C4-2B (cell line): ENCODE results near the gene MBD3L2B.
A peak's percentile ranks its signal among the peaks of the same experiment; 100 is the strongest.
"Not testable (repeated sequence)": the region's sequence is repeated elsewhere in the genome, so short reads cannot be mapped to it uniquely, and the experiment has no call there.

Source experiments
- H3K27ac ChIP-seq: fragments of 450-650 bp; 2 replicates; pipeline ENCODE4 v1.5.1; 2017
- ZFX ChIP-seq: fragments of 450-650 bp; IDR thresholded peaks from 2 replicates; pipeline ENCODE4 v1.6.1; 2017
- TF ChIP-seq, protein P1 (sequence below): fragments of 450-650 bp; conservative IDR thresholded peaks from 2 replicates; pipeline ENCODE4 v1.5.1; 2017; ENCODE audit warnings: mild to moderate bottlenecking

The MBD3L2B gene

DNA sequence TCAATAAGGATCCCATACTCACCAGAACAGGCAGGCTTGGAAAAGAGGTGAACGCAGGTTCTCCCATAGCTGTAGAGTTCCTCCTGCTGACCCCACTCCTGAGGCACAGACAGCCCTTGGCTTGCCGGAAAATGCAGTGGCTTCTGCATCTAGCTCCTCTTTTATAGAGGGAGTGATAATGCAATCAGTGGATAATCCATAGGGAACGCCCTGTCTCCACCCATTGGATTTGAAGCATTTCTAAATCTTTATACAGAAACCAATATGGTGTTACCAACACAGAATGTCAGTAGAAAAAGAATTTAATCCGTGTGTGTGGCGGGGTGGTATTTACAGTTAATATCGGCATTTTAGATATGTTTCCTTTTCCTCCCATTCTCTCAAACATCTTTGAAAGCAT lies at the start of gene MBD3L2B:
Gene MBD3L2B (minus strand): TSS at position 101 of the 400 bp plus-strand sequence. CDS start 34 bp downstream, at position 67.
- H3K27ac ChIP-seq: not testable (repeated sequence)

DNA sequence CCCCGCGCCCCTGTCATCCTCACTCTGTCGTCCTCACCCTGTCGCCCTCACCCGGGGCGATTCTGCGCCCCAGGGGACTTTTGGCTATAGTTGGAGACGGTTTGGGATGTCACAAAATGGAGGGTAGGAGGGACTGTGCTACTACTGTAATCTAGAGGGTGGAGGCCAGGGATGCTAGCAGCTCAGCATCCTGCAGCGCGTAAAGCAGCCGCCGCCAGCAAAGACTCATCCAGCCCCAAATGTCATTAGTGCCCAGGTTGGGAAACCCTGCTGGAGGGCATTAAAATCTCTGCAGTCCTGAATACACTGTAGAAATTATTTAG lies 48.6 kb upstream of the MBD3L2B start:
- H3K27ac ChIP-seq: peak overlapping the region; percentile 86
- TF ChIP-seq ZFX: peak; percentile 65
- TF ChIP-seq, protein P1, sequence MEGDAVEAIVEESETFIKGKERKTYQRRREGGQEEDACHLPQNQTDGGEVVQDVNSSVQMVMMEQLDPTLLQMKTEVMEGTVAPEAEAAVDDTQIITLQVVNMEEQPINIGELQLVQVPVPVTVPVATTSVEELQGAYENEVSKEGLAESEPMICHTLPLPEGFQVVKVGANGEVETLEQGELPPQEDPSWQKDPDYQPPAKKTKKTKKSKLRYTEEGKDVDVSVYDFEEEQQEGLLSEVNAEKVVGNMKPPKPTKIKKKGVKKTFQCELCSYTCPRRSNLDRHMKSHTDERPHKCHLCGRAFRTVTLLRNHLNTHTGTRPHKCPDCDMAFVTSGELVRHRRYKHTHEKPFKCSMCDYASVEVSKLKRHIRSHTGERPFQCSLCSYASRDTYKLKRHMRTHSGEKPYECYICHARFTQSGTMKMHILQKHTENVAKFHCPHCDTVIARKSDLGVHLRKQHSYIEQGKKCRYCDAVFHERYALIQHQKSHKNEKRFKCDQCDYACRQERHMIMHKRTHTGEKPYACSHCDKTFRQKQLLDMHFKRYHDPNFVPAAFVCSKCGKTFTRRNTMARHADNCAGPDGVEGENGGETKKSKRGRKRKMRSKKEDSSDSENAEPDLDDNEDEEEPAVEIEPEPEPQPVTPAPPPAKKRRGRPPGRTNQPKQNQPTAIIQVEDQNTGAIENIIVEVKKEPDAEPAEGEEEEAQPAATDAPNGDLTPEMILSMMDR: no peak

- TF ChIP-seq, protein P1: no peak
- peak within 1 kb of the TSS; percentile 86 for H3K27ac ChIP-seq
Observed at GRCh38 chr19:7069042-7069903, 48.0 kb upstream of the MBD3L2B start, which contains the start of gene ZNF557. TSS of gene ZNF557 (plus strand) at chr19:7069703. CDS start at chr19:7075075, 5,372 bp downstream.

GRCh38 chr19:7068599-7068998 lies 47.4 kb upstream of the MBD3L2B start:
- peak overlapping the region; percentile 86 for H3K27ac ChIP-seq
- TF ChIP-seq, protein P1: no peak
- TF ChIP-seq ZFX: no peak

DNA sequence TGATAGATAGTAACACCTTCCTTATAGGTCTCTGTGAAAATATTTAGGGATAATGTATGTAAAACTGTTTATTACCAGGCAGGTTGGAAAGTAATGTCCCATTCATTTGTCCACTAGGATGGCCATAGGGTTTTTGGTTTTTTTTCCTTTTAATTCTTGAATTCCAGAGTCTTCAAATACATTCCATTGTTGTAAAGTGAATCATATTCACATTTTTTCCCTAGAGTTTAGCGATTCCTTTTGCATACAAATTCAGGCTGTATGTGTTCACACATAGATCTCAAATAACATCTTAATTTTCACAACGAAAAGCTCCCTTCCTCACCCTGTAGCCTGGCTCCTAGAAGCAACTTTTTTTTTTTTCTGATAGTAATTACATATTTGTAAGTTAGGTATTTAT lies 46.5 kb upstream of the MBD3L2B start:
- no peak for TF ChIP-seq ZFX
- TF ChIP-seq, protein P1: no peak
- no peak overlapping the region for H3K27ac ChIP-seq

GRCh38 chr19:7067122-7067521 lies 45.9 kb upstream of the MBD3L2B start:
- TF ChIP-seq, protein P1: peak; percentile 61
- not testable (repeated sequence) for H3K27ac ChIP-seq

- TF ChIP-seq, protein P1: no peak
- TF ChIP-seq ZFX: no peak
- H3K27ac ChIP-seq: no peak overlapping the region
Observed at GRCh38 chr19:7063764-7064418, 42.7 kb upstream of the MBD3L2B start.

DNA sequence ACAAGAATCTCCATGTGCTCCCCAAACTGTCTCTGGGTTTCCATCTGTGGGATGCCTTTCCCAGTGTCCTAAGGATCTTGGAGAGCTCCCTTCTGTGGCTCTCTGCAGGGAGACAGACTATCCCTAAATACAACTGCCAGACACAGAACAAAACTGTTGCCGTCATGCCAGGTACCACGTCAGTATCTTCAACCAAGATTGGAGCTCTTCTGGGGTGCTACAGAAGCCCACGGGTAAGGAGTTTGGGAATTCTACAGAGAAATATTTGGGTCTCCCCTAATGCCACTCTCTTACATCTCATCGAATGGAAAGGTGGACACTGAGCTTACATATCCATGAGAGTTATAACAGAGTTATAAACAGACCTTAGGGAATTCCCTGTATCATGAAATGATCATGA lies 42.1 kb upstream of the MBD3L2B start:
- no peak for TF ChIP-seq ZFX
- TF ChIP-seq, protein P1: no peak
- no peak overlapping the region for H3K27ac ChIP-seq

DNA sequence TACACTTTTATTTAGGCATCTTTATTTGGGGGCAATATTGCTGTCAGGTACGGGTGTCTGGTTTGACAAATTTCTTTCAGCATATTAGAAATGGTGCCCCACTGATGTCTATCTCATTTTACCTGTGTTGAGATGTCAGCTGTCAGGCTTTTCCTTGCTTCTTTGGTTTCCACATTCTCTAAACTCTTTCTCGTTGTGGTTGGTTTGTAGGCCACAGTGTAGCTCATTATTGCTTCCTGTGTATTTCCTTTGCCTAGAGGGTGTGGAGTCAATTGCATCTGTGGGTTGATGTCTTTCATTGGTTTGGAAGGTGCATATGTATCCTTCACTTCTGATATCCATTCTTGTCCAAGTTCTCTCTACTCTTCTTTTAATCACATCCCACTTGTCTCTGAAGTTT lies 38.7 kb upstream of the MBD3L2B start:
- H3K27ac ChIP-seq: not testable (repeated sequence)

GRCh38 chr19:7058576-7058975 lies 37.3 kb upstream of the MBD3L2B start, which contains the start of gene MBD3L3:
TSS of gene MBD3L3 (minus strand) at chr19:7058676. CDS start at chr19:7058605, 71 bp downstream.
- H3K27ac ChIP-seq: not testable (repeated sequence)

DNA sequence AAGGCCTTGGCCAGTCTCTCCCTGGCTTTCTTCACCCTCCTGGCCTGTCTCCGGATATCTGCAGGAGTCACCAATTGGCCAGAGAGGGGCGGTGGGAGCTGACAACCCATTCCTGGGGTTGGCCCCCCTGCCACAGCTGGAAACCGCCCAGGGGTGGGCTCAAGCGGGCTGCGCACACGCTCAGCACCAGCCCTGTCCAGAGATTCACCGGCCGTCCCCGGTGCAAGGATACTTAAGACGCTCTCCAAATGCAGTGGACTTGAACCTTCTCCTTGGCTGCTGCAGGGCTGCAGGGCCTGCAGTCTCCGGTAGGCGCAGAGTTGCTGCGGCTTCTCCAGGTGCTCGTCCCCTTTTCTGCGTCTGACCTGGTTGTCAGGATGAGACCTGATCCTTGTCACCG lies 35.1 kb upstream of the MBD3L2B start:
- not testable (repeated sequence) for H3K27ac ChIP-seq
